ENCODE measurements around the gene CREBBP.

DNA sequence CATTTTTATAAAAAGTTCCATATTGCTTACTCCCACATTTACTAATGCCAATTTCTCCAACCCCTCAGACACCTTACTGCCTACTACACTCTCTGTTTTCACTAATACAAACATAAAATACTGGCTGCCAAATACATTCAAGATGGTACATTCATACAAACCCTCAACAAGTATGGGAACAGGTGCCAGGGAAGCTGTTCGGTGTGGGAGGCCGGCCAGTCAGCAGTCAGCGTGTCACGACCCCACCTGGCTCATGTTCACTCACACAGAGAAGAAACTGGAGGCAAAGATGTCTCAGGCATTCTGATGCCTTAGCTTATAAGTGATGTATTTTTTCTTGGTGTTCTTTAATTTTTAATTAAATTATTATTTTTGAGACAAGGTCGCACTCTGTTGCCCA lies 120.8 kb downstream of the CREBBP start:
- TF ChIP-seq, protein P1, sequence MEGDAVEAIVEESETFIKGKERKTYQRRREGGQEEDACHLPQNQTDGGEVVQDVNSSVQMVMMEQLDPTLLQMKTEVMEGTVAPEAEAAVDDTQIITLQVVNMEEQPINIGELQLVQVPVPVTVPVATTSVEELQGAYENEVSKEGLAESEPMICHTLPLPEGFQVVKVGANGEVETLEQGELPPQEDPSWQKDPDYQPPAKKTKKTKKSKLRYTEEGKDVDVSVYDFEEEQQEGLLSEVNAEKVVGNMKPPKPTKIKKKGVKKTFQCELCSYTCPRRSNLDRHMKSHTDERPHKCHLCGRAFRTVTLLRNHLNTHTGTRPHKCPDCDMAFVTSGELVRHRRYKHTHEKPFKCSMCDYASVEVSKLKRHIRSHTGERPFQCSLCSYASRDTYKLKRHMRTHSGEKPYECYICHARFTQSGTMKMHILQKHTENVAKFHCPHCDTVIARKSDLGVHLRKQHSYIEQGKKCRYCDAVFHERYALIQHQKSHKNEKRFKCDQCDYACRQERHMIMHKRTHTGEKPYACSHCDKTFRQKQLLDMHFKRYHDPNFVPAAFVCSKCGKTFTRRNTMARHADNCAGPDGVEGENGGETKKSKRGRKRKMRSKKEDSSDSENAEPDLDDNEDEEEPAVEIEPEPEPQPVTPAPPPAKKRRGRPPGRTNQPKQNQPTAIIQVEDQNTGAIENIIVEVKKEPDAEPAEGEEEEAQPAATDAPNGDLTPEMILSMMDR (IDR thresholded peaks at IDR 0.05): no peak
- TF ChIP-seq POLR2A (IDR thresholded peaks at IDR 0.05): no peak
